Subcutaneous abdominal adipose tissue (tissue), 5 donors: ENCODE data around the gene RRM1.

Source experiments
- H3K27ac ChIP-seq: one replicate; pipeline ENCODE4 v1.7.0; 2013; ENCODE audit warnings: low read depth, mild to moderate bottlenecking, inconsistent platforms, low read length, moderate library complexity
- H3K27me3 ChIP-seq, 5 donors: one replicate each; pipeline ENCODE4 v1.7.0; 2013; ENCODE audit warnings: low read length in 5 of 5, inconsistent platforms in 1 of 5; ENCODE audit not compliant: control insufficient read depth in 5 of 5, insufficient read depth in 4 of 5
- H3K36me3 ChIP-seq, 5 donors: one replicate each; pipeline ENCODE4 v1.7.0; 2013; ENCODE audit warnings: low read length in 5 of 5; ENCODE audit not compliant: control insufficient read depth in 5 of 5, insufficient read depth in 5 of 5
- H3K4me1 ChIP-seq, 5 donors: one replicate each; pipeline ENCODE4 v1.7.0; 2013; ENCODE audit warnings: low read length in 5 of 5, mild to moderate bottlenecking in 3 of 5, moderate library complexity in 1 of 5; ENCODE audit not compliant: control insufficient read depth in 5 of 5, insufficient read depth in 5 of 5
- H3K4me3 ChIP-seq, 5 donors: one replicate each; pipeline ENCODE4 v1.7.0; 2013; ENCODE audit warnings: low read length in 5 of 5, low read depth in 1 of 5
- H3K9ac ChIP-seq, 5 donors: one replicate each; pipeline ENCODE4 v1.7.0; 2013; ENCODE audit warnings: low read length in 5 of 5, mild to moderate bottlenecking in 4 of 5, moderate library complexity in 3 of 5
- H3K9me3 ChIP-seq, 5 donors: one replicate each; pipeline ENCODE4 v1.7.0; 2013; ENCODE audit warnings: low read length in 5 of 5; ENCODE audit not compliant: control insufficient read depth in 5 of 5
- donor health status: healthy.
- donor health status: healthy.
- donor health status: healthy.
- donor health status: healthy.
- donor health status: healthy.

RRM1 gene

DNA sequence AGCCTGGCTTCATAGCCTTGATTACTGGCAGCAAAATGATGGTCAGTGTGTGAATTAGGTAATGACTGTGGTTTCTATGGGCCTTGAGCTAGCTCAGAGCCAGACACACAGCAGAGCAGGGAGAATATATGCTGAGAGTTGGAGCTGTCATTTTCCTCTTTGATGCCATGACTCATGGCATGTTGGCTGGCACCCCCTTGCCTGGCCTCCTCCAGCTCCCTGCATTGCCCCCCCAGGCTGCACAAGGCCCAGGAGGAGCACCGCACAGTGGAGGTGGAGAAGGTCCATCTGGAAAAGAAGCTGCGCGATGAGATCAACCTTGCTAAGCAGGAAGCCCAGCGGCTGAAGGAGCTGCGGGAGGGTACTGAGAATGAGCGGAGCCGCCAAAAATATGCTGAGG lies 20.3 kb upstream of the RRM1 start:
- Histone ChIP-seq H3K36me3 (peaks cover 3 to 20% (median 17%) of the 10 kb centered on the region in 5 donors), H3K27ac (no peak overlapping the region), H3K4me1 (peaks cover 0 to 5% (median 4%) of the 10 kb centered on the region in 5 donors), H3K27me3 (no peaks in the 10 kb centered on the region), H3K4me3 (no peak overlapping the region), H3K9ac (no peak overlapping the region), H3K9me3 (no peaks in the 10 kb centered on the region)

GRCh38 chr11:4076774-4077173 lies 17.8 kb upstream of the RRM1 start:
- Histone ChIP-seq H3K4me1 (peaks cover 0 to 5% (median 4%) of the 10 kb centered on the region in 5 donors), H3K9me3 (no peaks in the 10 kb centered on the region), H3K27ac (no peak overlapping the region), H3K36me3 (peaks cover 9 to 22% (median 18%) of the 10 kb centered on the region in 5 donors), H3K9ac (no peak overlapping the region), H3K27me3 (no peaks in the 10 kb centered on the region), H3K4me3 (no peak overlapping the region)

- H3K36me3 ChIP-seq, result peaks cover 27 to 66% (median 61%) of the 10 kb centered on the region in 5 donors
- H3K27ac ChIP-seq, result no peak overlapping the region
- no peaks in the 10 kb centered on the region for H3K4me1 ChIP-seq
- H3K4me3 ChIP-seq, result no peak overlapping the region
- H3K9me3 ChIP-seq, result no peaks in the 10 kb centered on the region
- H3K9ac ChIP-seq, result no peak overlapping the region
- no peaks in the 10 kb centered on the region for H3K27me3 ChIP-seq
These were observed 11.4 kb upstream of the RRM1 start for GRCh38 chr11:4083198-4083597.

GRCh38 chr11:4084406-4085125 lies 10.0 kb upstream of the RRM1 start:
- H3K27me3 ChIP-seq, result no peaks in the 10 kb centered on the region
- no peaks in the 10 kb centered on the region for H3K4me1 ChIP-seq
- H3K4me3 ChIP-seq, result no peak overlapping the region
- H3K27ac ChIP-seq, result no peak overlapping the region
- H3K9me3 ChIP-seq, result no peaks in the 10 kb centered on the region
- H3K9ac ChIP-seq, result no peak overlapping the region
- peaks cover 29 to 74% (median 67%) of the 10 kb centered on the region in 5 donors for H3K36me3 ChIP-seq

- H3K27ac ChIP-seq, result no peak overlapping the region
- no peaks in the 10 kb centered on the region for H3K27me3 ChIP-seq
- H3K9ac ChIP-seq, result no peak overlapping the region
- H3K4me1 ChIP-seq, result no peaks in the 10 kb centered on the region
- peaks cover 29 to 82% (median 73%) of the 10 kb centered on the region in 5 donors for H3K36me3 ChIP-seq
- H3K4me3 ChIP-seq, result no peak overlapping the region
- no peaks in the 10 kb centered on the region for H3K9me3 ChIP-seq
These were observed 9.0 kb upstream of the RRM1 start for GRCh38 chr11:4085575-4085974.

GRCh38 chr11:4086575-4087353 lies 7.8 kb upstream of the RRM1 start:
- Histone ChIP-seq H3K27ac (no peak overlapping the region), H3K9ac (no peak overlapping the region), H3K9me3 (no peaks in the 10 kb centered on the region), H3K27me3 (no peaks in the 10 kb centered on the region), H3K36me3 (peaks cover 19 to 82% (median 72%) of the 10 kb centered on the region in 5 donors), H3K4me3 (no peak overlapping the region), H3K4me1 (no peaks in the 10 kb centered on the region)

GRCh38 chr11:4087551-4087950 lies 7.0 kb upstream of the RRM1 start:
- Histone ChIP-seq H3K4me3 (no peak overlapping the region), H3K27me3 (no peaks in the 10 kb centered on the region), H3K9ac (no peak overlapping the region), H3K27ac (no peak overlapping the region), H3K9me3 (no peaks in the 10 kb centered on the region), H3K4me1 (no peaks in the 10 kb centered on the region), H3K36me3 (peaks cover 17 to 81% (median 70%) of the 10 kb centered on the region in 5 donors)

DNA sequence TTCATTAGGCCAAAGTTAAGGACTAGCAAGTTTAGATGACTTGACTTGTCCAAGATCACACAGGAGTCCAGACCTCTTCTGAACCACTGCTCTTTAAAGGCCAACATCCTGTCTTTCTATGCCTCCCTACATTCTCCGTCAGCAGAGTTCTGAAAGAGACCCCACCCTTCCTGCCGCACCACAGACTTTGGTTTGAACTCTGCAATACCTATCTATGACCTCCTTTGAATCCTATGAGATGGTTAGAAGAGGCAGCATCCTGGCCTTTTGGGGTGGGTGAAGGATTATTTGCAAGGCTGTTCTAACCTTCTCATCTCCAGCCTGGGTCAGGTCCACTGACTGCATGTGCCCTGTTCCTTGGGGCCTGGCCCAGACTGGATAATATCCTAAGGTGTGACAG lies 4.3 kb upstream of the RRM1 start:
- Histone ChIP-seq H3K27me3 (no peaks in the 10 kb centered on the region), H3K9ac (no peak overlapping the region), H3K9me3 (no peaks in the 10 kb centered on the region), H3K4me1 (peaks cover 2 to 12% (median 11%) of the 10 kb centered on the region in 5 donors), H3K36me3 (peaks cover 13 to 55% (median 50%) of the 10 kb centered on the region in 5 donors), H3K27ac (no peak overlapping the region), H3K4me3 (no peak overlapping the region)

- Histone ChIP-seq H3K4me3 (no peak overlapping the region), H3K36me3 (peaks cover 11 to 42% (median 38%) of the 10 kb centered on the region in 5 donors), H3K27me3 (no peaks in the 10 kb centered on the region), H3K9me3 (no peaks in the 10 kb centered on the region), H3K4me1 (peaks cover 4 to 22% (median 19%) of the 10 kb centered on the region in 5 donors), H3K27ac (no peak overlapping the region), H3K9ac (no peak overlapping the region)
These were observed 2.6 kb upstream of the RRM1 start for GRCh38 chr11:4092026-4092425.
